ENCODE measurements around the gene BNIP3. TPM values are rescaled to one million over a fixed set of nuclear protein-coding genes. Genes with fewer than 3 reads are reported as not detected.

Gene BNIP3
- total RNA-seq, 3 donors from 2014 or later, result 2.5 to 25.8 (median 5.6) TPM

DNA sequence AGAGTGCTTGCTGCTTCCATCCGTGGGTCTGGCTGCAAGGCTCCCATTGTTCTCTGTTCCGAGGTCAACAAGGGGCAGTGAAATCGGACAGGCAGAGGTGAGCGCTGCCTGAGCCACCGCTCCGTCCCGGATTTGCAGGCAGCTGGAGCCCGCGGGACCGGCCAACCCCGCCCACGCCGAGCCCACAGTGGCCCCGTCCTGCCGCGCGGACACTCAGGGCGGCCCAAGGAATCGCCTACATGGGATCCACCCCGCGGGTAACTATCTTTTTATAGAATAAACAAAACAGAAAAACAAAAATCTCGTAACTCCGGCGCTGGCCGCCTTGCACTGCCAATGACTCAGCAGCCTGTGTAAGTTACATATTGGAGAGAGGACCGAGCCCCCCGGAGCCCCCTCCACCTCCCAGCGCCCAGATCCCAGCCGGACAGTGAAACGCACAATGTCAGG, 1.9 kb downstream of the BNIP3 start:
- Histone ChIP-seq H3K9me3 (no peaks in the 10 kb centered on the region), H3K36me3 (ENCODE audit: low read depth) (no peaks in the 10 kb centered on the region), H3K4me1 (ENCODE audit: low read depth) (peaks cover 5% of the 10 kb centered on the region), H3K4me3 (no peak overlapping the region)
- TF ChIP-seq, protein P1, sequence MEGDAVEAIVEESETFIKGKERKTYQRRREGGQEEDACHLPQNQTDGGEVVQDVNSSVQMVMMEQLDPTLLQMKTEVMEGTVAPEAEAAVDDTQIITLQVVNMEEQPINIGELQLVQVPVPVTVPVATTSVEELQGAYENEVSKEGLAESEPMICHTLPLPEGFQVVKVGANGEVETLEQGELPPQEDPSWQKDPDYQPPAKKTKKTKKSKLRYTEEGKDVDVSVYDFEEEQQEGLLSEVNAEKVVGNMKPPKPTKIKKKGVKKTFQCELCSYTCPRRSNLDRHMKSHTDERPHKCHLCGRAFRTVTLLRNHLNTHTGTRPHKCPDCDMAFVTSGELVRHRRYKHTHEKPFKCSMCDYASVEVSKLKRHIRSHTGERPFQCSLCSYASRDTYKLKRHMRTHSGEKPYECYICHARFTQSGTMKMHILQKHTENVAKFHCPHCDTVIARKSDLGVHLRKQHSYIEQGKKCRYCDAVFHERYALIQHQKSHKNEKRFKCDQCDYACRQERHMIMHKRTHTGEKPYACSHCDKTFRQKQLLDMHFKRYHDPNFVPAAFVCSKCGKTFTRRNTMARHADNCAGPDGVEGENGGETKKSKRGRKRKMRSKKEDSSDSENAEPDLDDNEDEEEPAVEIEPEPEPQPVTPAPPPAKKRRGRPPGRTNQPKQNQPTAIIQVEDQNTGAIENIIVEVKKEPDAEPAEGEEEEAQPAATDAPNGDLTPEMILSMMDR (IDR thresholded peaks at IDR 0.05), result no peak
- ATAC-seq (no peak), DNase-seq (peak in 2 of 3 donors; percentile 19 to 41)
- intact Hi-C loops (cut with DNase I, micrococcal nuclease), result no loop called here

DNA sequence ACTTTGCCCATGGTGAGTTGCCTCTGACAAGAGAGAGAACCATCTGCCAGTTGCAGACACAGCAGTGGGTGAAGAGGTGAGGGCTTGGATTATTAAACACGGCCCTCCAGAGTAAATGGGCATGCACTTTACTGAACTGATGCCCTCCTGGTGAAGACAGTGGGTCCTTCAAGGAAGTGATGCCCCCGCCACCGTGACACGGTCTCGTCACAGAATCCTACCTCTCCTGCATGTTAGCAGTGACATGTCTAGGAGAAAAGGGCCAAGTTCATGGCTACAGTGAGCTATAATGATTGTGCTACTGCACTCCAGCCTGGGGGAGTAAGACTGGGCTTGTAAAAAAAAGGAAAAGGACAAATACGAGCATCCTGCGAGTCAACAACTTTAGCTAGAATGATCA, 2.4 kb downstream of the BNIP3 start:
- H3K4me1 ChIP-seq (ENCODE audit: low read depth), result peaks cover 5% of the 10 kb centered on the region
- H3K9me3 ChIP-seq, result no peaks in the 10 kb centered on the region
- no peak for ATAC-seq
- intact Hi-C loops (cut with DNase I, micrococcal nuclease), result no loop called here
- no peak for DNase-seq
- no peak overlapping the region for H3K4me3 ChIP-seq
- H3K36me3 ChIP-seq (ENCODE audit: low read depth), result no peaks in the 10 kb centered on the region
- TF ChIP-seq, protein P1 (IDR thresholded peaks at IDR 0.05), result no peak

DNA sequence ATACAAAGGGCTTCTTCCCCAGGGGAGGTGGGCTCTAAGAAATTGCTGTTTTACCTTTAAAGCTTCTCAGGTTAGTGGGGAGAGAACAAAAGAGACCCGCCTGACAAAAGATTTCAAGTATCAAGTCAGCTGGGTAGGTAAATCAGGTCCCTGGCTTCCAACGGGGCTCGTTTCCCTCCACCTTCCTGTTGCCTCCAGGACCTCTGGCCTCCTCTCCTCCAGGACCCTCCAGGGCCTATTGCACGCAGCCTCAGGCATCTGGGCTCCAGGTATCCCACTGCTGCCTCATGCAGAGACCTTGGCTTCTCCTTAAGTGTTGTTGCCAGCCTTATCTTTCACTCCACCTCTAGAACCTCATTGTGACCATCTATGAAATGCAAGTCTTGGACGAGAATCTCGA, 2.9 kb downstream of the BNIP3 start:
- H3K4me1 ChIP-seq (ENCODE audit: low read depth), result peaks cover 5% of the 10 kb centered on the region
- DNase-seq, result no peak
- no peak for ATAC-seq
- intact Hi-C loops (cut with DNase I, micrococcal nuclease), result no loop called here
- TF ChIP-seq, protein P1 (IDR thresholded peaks at IDR 0.05), result no peak
- no peak overlapping the region for H3K4me3 ChIP-seq
- no peaks in the 10 kb centered on the region for H3K9me3 ChIP-seq
- H3K36me3 ChIP-seq (ENCODE audit: low read depth), result no peaks in the 10 kb centered on the region

DNA sequence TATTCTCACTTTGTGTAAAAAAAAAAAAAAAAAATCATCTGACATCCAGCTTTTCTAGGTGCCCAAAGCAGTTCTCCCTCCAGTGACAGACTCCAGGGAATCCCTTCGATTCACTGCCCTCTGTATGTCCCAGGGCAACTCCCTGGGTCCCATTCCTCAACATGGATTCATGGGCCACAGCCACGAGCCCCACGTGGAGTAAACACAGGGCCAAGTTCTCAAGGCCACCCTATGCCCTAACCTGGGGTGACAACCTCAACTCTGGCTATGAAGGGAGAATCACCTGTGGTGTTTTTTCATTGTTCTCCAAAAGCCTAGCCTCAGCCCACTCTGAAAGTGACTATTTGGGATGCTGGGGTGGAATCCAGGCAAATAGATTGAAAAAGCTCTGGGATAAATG, 3.4 kb downstream of the BNIP3 start:
- intact Hi-C loops (cut with DNase I, micrococcal nuclease), result no loop called here
- TF ChIP-seq, protein P1 (IDR thresholded peaks at IDR 0.05), result no peak
- Histone ChIP-seq H3K36me3 (ENCODE audit: low read depth) (no peaks in the 10 kb centered on the region), H3K4me3 (no peak overlapping the region), H3K9me3 (no peaks in the 10 kb centered on the region), H3K4me1 (ENCODE audit: low read depth) (peaks cover 5% of the 10 kb centered on the region)
- DNase-seq (no peak), ATAC-seq (no peak)

DNA sequence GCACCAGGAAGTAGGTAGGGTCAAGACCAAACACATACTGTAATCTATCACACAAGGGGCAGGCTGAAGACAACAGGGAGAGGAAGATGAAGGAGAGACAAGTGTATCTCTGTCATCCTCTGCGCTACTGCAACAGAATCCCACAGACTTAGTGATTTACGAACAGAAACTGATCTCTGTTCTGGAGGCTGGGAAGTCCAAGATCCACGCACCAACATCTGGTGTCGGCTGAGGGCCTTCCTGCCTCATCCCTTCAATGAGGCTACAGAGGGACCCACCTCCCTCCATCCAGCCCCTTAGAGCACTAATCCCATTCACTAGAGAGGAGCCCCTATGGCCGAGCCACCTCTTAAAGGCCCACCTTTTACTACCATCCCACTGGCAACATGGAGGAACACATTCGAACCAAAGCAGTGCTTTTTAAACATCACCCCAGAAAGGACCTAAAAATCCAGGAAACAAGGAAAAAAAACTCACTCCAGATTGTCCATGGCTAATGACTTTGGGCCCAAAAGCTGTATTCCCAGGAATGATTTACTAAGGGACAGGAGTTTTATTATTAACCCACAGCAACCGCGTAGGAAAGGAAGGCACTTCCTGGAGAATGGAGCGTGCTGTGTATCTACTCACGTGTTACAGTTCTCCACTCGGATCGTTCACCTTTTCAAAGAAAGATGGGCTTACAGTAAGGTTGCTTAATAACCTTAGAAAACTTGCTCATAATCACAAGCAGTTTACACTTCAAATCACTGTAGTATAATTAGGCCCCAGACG, 4.2 kb downstream of the BNIP3 start:
- intact Hi-C loops (cut with DNase I, micrococcal nuclease), result no loop called here
- no peak overlapping the region for H3K4me3 ChIP-seq
- no peaks in the 10 kb centered on the region for H3K36me3 ChIP-seq (ENCODE audit: low read depth)
- ATAC-seq, result no peak
- TF ChIP-seq, protein P1 (IDR thresholded peaks at IDR 0.05), result no peak
- H3K9me3 ChIP-seq, result no peaks in the 10 kb centered on the region
- peaks cover 10% of the 10 kb centered on the region for H3K4me1 ChIP-seq (ENCODE audit: low read depth)
- DNase-seq, result no peak
